ENCODE results near the gene LMO2.
"Not testable (repeated sequence)": the region's sequence is repeated elsewhere in the genome, so short reads cannot be mapped to it uniquely, and the experiment has no call there.

Gene LMO2

GRCh38 chr11:33924341-33924740 lies 32.5 kb upstream of the LMO2 start:
- TF ChIP-seq CTCF (IDR thresholded peaks at IDR 0.05; ENCODE audit: low read depth, low read length, missing control alignments): no peak
- H3K4me3 ChIP-seq (replicated peaks; ENCODE audit: low read depth, low read length): no peak overlapping the region
- no peak for DNase-seq (ENCODE audit: extremely low read depth, low read depth)

- H3K4me3 ChIP-seq (replicated peaks; ENCODE audit: low read depth, low read length): no peak overlapping the region
- DNase-seq (ENCODE audit: extremely low read depth, low read depth): no peak
- no peak for TF ChIP-seq CTCF (IDR thresholded peaks at IDR 0.05; ENCODE audit: low read depth, low read length, missing control alignments)
Measured at GRCh38 chr11:33923626-33924025, 31.8 kb upstream of the LMO2 start.

DNA sequence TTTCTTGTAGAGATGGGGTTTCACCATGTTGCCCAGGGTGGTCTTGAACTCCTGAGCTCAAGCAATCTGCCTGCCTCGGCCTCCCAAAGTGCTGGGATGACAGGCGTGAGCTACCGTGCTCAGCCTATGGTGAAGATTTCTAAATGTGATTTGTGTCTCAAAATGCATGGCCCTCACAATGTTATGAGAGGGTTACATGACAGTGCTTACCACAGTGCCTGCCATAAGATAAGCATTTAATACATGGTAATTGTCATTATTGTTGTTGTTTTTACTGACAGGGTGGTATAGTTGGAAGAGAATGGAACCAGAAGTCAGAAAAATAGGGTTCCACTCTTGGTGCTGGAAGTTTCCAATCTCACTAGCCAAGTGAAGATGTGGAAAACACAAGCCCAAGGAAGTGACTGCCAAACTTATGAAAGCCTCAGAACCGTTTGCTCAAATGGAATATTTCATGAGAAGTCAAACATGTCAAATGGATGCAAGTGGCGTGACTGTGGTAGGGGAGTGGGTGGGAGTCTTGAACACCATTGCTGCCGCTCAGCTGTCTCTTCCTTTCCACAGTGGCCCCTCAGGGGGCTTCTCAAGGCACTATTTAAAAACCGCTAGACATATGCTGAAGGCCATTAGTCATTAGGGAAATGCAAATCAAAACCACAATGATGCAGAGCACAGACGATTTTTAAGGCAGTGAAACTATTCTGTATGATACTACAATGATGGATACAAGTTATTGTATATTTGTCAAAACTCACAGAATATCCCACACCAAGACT lies 29.1 kb upstream of the LMO2 start:
- no peak overlapping the region for H3K4me3 ChIP-seq (replicated peaks; ENCODE audit: low read depth, low read length)
- TF ChIP-seq CTCF (IDR thresholded peaks at IDR 0.05; ENCODE audit: low read depth, low read length, missing control alignments): no peak
- DNase-seq (ENCODE audit: extremely low read depth, low read depth): no peak

GRCh38 chr11:33919645-33920044 lies 27.8 kb upstream of the LMO2 start:
- TF ChIP-seq CTCF (IDR thresholded peaks at IDR 0.05; ENCODE audit: low read depth, low read length, missing control alignments): no peak
- no peak for DNase-seq (ENCODE audit: extremely low read depth, low read depth)

DNA sequence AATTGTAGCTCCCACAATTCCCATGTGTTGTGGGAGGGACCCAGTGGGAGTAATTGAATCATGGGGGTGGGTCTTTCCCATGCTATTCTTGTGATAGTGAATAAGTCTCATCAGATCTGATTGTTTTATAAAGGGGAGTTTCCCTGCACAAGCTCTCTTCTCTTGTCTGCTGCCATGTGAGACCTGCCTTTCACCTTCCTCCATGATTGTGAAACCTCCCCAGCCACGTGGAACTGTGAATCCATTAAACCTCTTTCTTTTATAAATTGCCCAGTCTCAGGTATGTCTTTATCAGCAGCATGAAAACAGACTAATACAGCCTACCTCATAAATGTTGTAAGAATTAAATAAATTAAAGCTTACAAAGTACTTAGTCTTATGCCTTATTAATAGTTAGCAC lies 25.5 kb upstream of the LMO2 start:
- not testable (repeated sequence) for H3K4me3 ChIP-seq (replicated peaks; ENCODE audit: low read depth, low read length); DNase-seq (ENCODE audit: extremely low read depth, low read depth)

More at GRCh38 chr11:33919645-33920044, 27.8 kb upstream of the LMO2 start:
- no peak overlapping the region for H3K4me3 ChIP-seq (replicated peaks; ENCODE audit: low read depth, low read length)

GRCh38 chr11:33916736-33917135 lies 24.9 kb upstream of the LMO2 start:
- no peak overlapping the region for H3K4me3 ChIP-seq (replicated peaks; ENCODE audit: low read depth, low read length)
- TF ChIP-seq CTCF (IDR thresholded peaks at IDR 0.05; ENCODE audit: low read depth, low read length, missing control alignments): no peak
- DNase-seq (ENCODE audit: extremely low read depth, low read depth): no peak

GRCh38 chr11:33915526-33915925 lies 23.6 kb upstream of the LMO2 start:
- no peak for TF ChIP-seq CTCF (IDR thresholded peaks at IDR 0.05; ENCODE audit: low read depth, low read length, missing control alignments)
- DNase-seq (ENCODE audit: extremely low read depth, low read depth): no peak
- no peak overlapping the region for H3K4me3 ChIP-seq (replicated peaks; ENCODE audit: low read depth, low read length)

All from HFF-Myc (cell line).